HG03439 (cell line): Measurements from ENCODE around the gene ANKRD44.

Experiments used
- ATAC-seq: cut with Tn5 transposase; IDR thresholded peaks from one replicate; pipeline ENCODE4 v1.9.1; 2021; ENCODE audit warnings: mild to moderate bottlenecking, moderate library complexity; ENCODE audit not compliant: unreplicated experiment

Gene ANKRD44

DNA sequence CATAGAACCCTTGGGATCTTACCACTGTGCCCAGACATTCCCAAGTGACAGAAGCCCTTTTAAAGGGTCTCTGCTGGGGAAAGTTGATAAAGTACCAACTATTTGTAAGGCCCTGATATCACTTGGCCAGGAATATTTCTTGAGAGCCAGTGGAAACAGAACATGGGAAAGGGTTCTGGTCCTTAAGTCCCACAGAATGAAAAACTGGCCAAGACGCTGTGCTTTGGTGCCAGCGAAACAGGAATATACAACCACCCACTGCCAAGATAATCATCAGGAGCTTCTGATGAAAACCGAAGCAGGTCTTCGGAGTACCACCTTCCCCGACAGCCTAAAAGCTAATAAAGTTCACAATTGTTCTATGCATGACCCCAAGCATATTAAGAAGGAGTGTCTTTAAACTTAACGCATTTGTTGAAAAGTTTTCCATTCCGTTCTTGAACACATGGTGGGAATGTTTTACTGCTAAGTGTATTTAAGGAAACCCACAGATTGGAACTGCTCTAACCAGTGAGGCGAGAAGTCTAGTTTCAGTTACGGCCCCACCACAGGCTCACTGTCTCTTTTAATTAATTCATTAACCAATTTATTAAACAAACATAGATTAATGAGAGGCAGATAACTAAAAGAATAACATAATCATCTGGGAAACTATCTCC is 152.6 kb downstream of the ANKRD44 start:
- ATAC-seq: no peak

DNA sequence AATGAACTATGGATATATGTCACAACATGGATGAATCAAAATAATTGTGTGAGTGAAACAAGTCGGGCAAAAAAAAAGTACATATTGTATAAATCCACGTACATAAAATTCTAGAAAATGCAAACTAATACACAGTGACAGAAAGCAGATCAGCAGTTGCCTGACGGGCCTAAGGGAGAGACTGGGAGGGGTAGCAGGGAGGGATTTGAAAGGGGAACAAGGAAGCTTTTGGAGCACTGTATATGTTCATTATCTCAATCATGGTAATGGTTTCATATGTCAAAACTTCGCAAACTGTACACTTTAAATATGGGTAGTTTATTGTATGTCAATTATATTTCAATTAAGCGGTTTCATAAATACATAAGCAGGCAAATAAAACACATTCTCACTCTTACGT is 153.8 kb downstream of the ANKRD44 start:
- ATAC-seq: no peak

DNA sequence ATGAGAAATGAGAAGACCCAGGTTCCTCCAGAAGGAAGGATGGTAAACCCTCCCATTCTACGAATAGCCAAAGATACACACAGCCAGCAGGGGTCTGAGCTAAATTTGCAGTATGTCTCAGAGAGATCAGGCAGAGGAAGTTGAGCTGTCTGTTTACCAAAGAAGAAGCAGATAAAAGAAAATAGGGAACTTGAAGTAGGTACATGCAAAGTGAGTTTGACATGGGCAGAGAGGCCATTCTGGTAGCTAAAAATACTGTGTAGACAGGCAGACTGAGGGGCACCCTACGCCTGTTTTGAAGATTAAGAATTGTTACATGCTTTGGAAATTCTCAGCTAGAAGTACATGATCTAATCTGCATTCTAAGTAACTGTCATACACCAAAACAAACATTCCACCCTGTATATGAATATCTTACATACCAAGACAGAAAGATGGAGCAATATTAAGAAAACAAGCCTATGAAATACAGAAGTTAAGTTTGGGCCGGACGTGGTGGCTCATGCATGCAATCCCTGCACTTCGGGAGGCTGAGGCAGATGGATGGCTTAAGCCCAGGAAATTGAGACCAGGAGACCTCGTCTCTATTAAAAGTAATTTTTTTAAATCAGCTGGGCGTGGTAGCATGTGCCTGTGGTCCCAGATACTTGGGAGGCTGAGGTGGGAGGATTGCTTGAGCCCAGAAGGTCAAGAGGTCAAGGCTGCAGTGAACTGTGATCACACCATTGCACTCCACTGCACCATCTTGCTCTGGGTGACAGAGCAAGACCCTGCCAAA is 157.9 kb downstream of the ANKRD44 start:
- peak; percentile 79 for ATAC-seq

DNA sequence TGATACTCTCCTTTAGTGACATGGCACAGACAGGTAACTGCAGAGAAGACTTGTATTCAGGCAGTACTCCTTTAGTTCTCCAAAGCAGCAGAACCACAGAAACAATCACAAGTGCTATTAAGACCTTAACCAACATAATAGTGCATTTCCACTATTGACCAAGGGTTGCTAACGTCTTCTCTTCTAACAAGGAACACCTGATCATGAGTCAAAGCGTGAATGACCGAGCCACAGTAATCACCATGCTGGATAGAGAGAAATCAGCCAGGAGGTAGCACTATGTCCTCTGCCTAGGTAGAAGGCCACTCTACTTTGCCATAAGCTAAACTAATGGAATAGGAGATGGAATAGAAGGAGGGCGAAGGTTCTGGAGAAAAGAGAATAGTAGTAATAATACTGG is 161.0 kb downstream of the ANKRD44 start:
- no peak for ATAC-seq

DNA sequence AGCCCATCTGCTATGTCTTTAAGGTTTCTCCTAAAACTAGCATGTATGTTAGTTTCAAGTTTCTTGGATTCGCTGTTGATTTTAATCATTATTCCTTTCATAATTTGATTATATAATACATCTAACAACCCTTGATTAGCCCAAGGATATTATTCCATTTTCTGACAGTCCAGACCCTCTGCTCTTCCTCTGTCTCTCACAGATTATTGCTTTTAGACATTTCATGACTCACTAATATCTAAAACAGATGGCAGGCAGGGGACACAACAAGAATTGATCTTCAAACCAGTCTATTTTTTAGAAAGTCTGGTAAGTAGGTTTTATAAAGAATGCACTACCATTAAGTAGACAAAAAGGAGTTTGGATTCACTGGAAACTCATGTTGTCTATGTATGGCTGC is 162.2 kb downstream of the ANKRD44 start:
- no peak for ATAC-seq

DNA sequence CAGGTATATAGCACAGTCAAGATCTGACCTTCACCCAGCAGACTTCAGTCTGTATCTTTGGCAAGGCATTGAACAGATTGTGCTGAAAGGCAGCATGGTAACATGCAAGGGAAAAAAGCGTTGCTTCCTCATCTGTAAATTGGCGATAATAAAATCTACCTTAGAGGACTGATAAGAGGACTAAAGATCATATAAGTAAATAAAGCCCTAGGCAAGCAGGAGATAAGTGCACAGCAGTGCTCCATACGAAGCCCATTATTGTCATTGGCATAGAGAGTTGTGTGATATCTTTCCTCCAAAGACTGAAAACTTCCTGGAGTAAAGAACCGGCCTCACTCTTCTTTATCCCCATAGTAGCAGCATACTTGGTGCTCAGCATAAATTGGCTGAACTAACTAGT is 162.6 kb downstream of the ANKRD44 start:
- no peak for ATAC-seq

DNA sequence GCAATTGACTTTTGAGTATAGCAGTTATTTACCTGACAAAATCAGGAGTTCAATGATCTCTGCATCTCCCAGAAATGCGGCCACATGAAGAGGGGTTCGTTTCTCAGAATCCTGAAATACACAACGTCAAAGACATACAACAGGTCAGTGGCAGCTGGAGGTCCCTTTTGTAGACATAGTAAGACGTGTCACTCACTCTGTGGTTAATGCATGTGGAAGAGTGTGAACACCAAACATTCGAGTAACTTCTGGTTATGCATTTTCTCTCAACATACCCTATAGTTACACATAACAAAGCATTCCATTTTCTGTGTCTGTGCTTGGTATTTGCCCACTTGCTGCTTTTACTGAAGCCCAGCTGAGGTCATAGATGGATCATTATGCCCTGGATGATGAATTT is 163.6 kb downstream of the ANKRD44 start:
- no peak for ATAC-seq

DNA sequence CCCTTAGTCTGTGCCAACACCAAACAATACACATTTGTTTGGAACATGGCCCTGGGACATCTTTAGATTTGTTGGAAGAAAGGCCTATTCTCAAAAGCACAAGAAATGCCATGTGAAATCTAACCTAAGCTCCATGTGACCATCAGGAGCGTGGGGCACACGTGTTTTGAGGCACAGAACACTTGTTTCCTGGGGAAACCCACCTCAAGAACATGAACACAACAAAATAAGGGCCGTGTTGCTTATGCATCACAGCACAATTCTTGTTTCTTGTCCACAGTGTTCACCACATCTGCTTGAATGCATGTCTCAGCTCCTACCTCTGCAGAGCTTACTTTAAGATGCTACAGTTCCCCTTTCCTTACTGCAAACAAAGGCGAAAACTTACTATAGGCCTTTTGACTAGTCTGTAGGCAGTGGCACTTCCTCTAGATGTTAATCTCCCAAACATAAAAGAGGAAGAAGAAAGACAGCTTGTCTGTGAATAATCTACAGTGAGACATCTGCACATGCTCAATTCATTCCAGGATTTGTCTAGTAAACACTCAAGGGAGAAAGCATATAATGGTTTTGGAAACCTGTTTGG is 165.0 kb downstream of the ANKRD44 start:
- peak; percentile 75 for ATAC-seq

DNA sequence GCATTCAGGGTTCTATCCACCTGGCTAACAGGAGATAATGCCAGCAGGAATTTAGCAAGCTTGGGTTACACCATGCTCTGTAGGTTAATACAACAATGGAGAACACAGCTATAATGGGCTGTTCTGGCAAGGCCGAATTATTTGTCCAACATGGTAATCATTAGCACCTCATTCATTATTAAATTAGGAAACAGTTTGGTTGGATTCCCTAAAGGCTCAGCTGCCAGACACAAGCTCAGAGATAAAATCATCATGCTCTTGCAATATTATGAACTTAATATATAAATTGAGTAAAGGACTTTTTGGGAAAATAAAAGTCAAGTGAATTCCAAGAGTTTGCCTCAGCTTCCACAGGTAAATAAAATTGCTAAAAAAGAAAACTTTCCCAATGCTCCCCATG is 166.4 kb downstream of the ANKRD44 start:
- ATAC-seq: no peak

DNA sequence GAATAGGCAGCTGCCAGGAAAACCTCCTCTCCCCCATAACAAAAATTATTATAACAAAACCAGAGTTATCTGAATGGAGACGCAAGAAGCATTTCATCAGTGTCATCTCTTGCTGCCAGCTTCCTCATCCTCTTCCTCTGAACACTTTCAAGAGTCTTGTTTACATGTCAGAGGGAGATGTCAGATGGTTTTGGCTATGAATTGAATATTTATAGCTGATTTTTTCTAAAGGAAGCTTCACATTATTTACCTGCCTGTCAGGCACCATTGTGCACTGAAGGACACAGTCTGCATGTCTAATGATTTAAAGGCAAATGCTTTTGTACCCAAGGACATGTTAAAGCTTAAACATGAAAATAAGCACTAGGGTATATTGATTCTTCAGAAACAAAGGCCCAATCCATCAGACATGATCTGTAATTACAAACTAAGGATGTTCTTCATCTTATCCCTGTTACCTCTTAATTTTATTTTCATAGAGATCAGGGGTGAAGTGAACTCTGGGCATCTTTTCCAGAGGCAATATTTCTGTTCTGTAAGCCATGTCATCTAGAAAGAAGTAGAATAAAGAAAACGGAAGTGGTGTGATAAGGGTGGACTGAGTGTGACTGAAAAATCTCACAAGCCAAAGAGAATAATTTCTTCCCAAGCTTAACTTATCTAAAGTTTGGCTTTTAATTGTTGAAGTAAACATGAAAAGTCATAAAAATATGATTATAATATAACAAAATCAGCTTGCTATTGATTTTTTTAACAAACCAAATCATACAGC is 168.7 kb downstream of the ANKRD44 start:
- ATAC-seq: no peak

DNA sequence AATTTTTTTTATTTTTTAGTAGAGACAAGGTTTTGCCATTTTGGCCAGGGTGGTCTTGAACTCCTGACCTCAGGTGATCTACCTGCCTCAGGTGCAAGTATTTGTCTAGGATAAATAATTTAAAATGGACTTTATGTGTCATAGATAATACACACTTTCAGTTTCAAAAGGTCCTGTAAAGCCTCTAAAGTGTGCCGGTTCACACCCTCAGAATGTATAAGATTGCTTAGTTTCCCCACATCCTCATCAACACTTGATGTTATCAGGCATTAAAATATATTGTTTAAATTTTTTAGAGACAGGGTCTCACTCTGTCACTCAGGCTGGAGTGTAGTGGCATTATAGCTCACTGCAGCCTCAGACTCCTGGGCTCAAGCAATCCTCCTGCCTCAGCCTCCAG is 170.5 kb downstream of the ANKRD44 start:
- no peak for ATAC-seq

DNA sequence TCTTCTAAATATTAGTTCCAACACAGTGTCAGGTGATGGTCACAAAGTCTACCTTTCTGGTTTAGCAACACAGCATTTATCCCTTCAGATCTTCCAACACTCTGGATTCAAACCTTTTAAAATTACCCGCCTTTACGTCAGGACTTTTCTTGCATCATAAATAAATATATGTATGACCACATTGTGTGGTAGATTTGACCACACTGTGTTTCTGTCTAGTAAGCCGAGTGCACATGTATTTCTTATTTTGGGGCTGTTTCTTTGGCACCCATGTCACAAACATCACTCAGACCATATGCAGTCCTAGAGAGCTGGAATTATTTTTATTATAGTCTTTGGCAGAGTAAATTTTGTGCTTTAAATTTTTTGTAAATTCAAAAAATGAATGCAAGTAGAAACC is 172.1 kb downstream of the ANKRD44 start:
- no peak for ATAC-seq

DNA sequence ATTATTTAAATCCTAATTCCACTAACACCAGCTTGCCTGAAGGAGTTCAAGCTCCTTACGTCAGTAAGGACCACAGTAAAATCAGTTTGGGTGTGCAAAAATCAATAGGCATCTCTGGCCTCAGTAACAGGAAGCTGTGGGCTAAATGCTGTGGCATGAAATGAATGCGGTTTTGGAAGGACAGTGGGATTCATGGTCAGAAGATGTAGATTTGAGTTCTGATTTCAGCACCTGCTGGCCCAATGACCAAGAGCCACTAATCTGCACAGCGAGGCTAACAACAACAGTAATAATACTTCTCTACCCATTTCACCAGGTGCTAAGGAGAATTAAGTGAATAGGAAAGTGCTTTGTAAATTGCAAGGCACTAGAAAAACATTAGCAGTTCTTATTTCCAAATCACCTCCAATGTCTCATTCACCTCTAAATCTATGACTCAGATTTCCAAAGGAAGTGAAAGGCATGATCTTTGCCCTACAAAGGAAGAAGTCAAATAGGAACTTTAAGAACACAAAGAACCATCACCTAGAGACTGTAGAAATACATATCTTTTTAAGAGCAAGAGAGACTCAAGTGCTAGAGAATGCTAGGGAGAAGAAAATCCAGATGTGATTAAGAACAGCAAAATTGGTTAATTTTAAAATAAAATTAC is 172.6 kb downstream of the ANKRD44 start:
- no peak for ATAC-seq

DNA sequence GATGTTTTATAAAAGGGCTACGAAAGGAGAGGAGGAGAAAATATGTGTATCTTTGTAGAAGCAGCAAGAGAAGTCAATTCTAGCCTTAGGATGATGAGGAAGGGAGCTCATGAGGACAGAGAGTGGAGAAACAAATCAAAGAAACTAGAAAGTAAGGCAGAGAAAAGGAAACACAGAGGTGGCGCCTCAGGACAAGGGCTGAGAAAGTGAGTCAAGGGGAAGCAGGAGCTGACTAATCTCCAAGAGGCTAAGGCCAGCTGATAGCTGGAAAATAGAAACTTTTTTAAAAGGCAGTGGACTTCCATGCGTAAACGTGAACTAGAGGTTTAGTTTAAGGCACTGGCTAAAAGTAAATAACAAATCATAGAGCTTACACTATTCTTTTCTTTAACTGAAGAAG is 173.3 kb downstream of the ANKRD44 start:
- no peak for ATAC-seq

DNA sequence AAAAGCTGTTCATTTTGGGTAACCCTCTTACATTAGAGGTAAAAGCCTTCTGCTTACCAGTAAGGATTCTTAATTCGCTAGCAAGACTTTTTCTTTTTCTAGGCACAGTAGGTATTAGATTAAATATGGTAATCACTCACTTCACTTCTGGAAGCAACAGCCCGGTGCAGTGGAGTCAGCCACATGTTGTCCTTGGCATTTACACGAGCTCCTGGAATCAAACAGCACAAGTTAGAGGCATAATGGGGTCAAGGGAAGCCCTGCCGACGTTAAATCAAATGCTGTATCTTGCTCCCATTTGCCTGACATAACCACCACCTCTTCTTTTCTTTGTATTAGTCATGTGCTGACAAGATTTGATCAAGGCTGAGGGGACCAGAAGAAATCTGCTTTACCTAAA is 174.1 kb downstream of the ANKRD44 start:
- no peak for ATAC-seq

DNA sequence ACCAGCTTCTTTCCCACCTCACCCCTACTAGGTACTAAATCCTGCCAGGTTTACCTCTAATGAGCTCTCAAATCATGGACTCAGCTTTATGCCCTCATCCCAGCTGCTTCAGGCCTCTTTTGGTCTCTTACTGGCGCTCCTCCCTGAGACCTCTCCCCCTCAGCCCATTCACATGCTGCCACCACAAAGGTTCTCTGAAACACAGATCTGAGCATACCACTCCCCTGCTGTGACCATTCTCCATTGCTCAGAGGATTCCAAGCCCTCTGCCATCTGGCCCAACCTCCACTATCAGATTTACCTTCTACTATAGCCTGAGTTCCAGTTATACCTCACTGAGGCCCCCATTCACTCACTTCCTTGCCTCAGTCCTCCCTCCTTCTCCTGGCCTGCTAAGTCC is 174.8 kb downstream of the ANKRD44 start:
- ATAC-seq: no peak

DNA sequence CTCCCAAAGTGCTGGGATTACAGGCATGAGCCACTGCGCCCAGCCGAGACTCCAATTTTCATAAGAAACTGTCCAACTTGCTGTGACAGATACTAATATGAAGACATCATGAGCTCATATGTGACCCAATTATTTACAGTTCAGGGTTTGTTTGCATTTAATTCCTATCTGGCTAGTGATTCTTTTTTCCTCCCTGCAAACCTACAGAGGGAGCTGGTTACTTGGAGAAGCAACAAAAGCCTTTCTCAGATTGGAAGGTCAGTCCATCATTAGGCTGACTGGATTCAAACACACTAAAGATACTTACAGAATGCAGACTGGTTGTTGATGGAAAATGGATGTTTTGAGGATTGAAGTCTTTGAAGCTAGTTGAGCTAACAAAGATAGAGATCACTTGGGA is 176.4 kb downstream of the ANKRD44 start:
- ATAC-seq: no peak

DNA sequence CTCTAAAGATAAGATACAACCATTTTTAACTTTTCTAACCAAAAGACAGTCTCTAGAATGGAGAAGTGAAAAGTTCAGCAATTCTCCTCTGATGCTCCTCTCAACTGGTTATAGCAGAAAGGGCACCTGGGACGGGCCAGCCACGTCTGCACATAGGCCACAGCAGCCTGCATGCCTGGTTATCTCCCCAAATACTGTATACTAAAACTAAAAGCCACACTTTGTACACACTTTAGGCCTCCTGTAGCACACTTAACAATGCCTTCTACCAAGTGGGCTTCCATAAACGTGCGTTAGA is 179.1 kb downstream of the ANKRD44 start:
- ATAC-seq: peak; percentile 67

DNA sequence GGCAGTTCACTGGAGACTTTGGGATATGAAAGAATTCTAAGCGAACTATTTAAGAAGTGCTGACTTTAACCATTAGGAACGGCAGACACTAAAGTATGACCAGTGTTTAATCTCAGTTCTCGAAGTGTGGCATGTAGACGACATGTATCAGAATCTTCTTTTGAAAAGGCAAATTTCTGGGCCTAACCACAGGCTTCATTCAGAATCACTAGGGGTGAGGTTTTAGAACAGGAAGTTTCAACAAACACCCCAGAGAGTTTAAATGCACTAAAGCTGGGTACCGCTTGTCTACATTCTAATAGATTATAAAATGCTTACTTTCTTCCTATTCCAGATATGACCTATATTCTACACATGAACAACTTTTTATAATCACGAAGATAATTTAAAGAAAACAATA is 180.3 kb downstream of the ANKRD44 start:
- ATAC-seq: peak; percentile 68

DNA sequence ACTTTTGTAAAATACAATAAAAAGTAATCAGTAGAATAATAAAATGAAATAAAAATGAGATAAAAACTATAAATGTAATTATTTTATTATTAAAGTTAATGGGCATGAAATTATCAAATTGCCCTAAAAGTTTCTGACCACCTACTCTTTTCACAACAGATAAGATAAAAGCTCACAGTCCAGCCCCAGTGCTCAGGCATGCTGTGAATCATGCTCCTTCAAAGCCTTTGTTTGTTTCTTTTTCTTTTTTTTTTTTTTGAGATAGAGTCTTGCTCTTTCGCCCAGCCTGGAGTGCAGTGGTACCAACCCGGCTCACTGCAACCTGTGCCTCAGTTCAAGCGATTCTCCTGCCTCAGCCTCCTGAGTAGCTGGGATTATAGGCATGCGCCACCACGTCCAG is 181.7 kb downstream of the ANKRD44 start:
- ATAC-seq: no peak

DNA sequence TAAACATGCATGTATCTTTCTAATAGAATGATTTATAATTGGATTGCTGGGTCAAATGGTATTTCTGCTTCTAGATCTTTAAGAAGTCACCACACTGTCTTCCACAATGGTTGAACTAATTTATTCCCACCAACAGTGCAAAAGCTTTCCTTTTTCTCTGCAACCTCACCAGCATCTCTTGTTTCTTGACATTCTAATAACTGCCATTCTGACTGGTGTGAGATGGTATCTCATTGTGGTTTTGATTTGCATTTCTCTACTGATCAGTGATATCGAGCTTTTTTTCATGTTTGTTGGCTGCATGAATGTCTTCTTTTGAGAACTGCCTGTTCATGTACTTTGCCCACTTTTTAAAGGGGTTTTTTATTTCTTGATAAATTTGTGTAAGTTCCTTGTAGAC is 182.5 kb downstream of the ANKRD44 start:
- no peak for ATAC-seq
